HS-27A (cell line): ENCODE measurements around the gene TKTL1.
"Not testable (repeated sequence)": the region's sequence is repeated elsewhere in the genome, so short reads cannot be mapped to it uniquely, and the experiment has no call there.

Experiments
- DNase-seq: peaks from one replicate; pipeline ENCODE4 v3.0.0-alpha.2; 2012; ENCODE audit warnings: low read depth, missing footprints

Gene TKTL1

GRCh38 chrX:154309041-154309775 lies 13.6 kb downstream of the TKTL1 start:
- no peak for DNase-seq

GRCh38 chrX:154310616-154311536 lies 15.3 kb downstream of the TKTL1 start:
- no peak for DNase-seq

GRCh38 chrX:154312116-154312515 lies 16.5 kb downstream of the TKTL1 start:
- no peak for DNase-seq

- no peak for DNase-seq
Observed at GRCh38 chrX:154313147-154313546, 17.6 kb downstream of the TKTL1 start.

GRCh38 chrX:154315416-154315815 lies 19.8 kb downstream of the TKTL1 start:
- no peak for DNase-seq

- no peak for DNase-seq
Observed at GRCh38 chrX:154317391-154317995, 21.9 kb downstream of the TKTL1 start.

GRCh38 chrX:154320406-154320805 lies 24.8 kb downstream of the TKTL1 start:
- DNase-seq: no peak

GRCh38 chrX:154321152-154321551 lies 25.6 kb downstream of the TKTL1 start:
- DNase-seq: no peak

GRCh38 chrX:154321594-154321993 lies 26.0 kb downstream of the TKTL1 start:
- DNase-seq: no peak

GRCh38 chrX:154322890-154323289 lies 27.3 kb downstream of the TKTL1 start:
- no peak for DNase-seq

- no peak for DNase-seq
Observed at GRCh38 chrX:154323537-154323936, 27.9 kb downstream of the TKTL1 start.

- DNase-seq: no peak
Observed at GRCh38 chrX:154325541-154325940, 29.9 kb downstream of the TKTL1 start.

- DNase-seq: no peak
Observed at GRCh38 chrX:154327038-154327820, 31.6 kb downstream of the TKTL1 start.

- DNase-seq: no peak
Observed at GRCh38 chrX:154328646-154329045, 33.1 kb downstream of the TKTL1 start.

GRCh38 chrX:154329294-154329693 lies 33.7 kb downstream of the TKTL1 start:
- DNase-seq: no peak

GRCh38 chrX:154332561-154332960 lies 37.0 kb downstream of the TKTL1 start:
- no peak for DNase-seq

- no peak for DNase-seq
Observed at GRCh38 chrX:154333116-154333515, 37.5 kb downstream of the TKTL1 start.

- DNase-seq: no peak
Observed at GRCh38 chrX:154333837-154334271, 38.3 kb downstream of the TKTL1 start.

GRCh38 chrX:154334496-154334895 lies 38.9 kb downstream of the TKTL1 start:
- DNase-seq: no peak

GRCh38 chrX:154341399-154342298 lies 46.1 kb downstream of the TKTL1 start:
- DNase-seq: not testable (repeated sequence)

GRCh38 chrX:154343063-154343462 lies 47.5 kb downstream of the TKTL1 start:
- DNase-seq: not testable (repeated sequence)
